GM19372 (cell line): ENCODE results near the gene KCNS1.

Experiments
- ATAC-seq: cut with Tn5 transposase; IDR thresholded peaks from one replicate; pipeline ENCODE4 v1.9.1; 2021; ENCODE audit warnings: mild to moderate bottlenecking, low read depth, moderate library complexity; ENCODE audit not compliant: unreplicated experiment

The KCNS1 gene

GRCh38 chr20:45052698-45053429, 48.1 kb downstream of the KCNS1 start:
- no peak for ATAC-seq

GRCh38 chr20:45051204-45052060, 49.5 kb downstream of the KCNS1 start:
- ATAC-seq: no peak

- ATAC-seq: no peak
Observed at GRCh38 chr20:45049904-45050471, 50.9 kb downstream of the KCNS1 start.

GRCh38 chr20:45049438-45049837, 51.5 kb downstream of the KCNS1 start:
- ATAC-seq: no peak

GRCh38 chr20:45047581-45048119, 53.3 kb downstream of the KCNS1 start:
- no peak for ATAC-seq

GRCh38 chr20:45044601-45045000, 56.3 kb downstream of the KCNS1 start:
- ATAC-seq: no peak

DNA sequence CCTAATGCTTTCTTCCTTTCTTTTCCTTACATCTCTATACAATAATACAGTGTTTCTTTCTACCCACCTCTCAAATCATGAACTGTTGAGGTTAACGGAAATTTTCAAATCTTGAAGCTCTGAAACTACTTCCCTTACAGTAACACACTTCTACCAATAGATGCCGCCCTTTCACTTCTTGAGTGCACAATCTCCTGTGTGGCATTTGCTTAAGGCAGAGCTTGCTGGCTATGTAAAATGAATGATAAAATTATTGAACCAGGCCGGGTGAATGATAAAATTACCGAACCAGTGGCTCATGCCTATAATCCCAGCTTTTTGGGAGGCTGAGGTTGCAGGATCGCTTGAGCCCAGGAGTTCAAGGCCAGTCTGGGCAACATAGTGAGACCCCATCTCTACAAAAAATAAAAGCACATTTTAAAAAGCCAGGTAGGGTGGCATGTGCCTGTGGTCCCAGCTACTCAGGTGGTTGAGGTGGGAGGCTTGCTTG, 56.8 kb downstream of the KCNS1 start:
- no peak for ATAC-seq

GRCh38 chr20:45042978-45043377, 57.9 kb downstream of the KCNS1 start:
- no peak for ATAC-seq
